Type B pancreatic cell (in vitro differentiated cells): ENCODE measurements around the gene PPP1R15B. TPM values are rescaled to one million over a fixed set of nuclear protein-coding genes. Genes with fewer than 3 reads are reported as not detected.

ENCODE experiments used
- DNase-seq: peaks from one replicate; pipeline ENCODE4 v3.0.0; 2021; ENCODE audit warnings: mixed read lengths; ENCODE audit not compliant: unreplicated experiment; ENCODE audit errors: extremely low spot score
- H3K27ac Mint-ChIP-seq: 2 replicates; pipeline ENCODE4 v1.8.0; 2021; ENCODE audit warnings: mild to moderate bottlenecking, mixed read lengths
- H3K27me3 Mint-ChIP-seq: 2 replicates; pipeline ENCODE4 v1.8.0; 2021; ENCODE audit warnings: mixed read lengths
- H3K36me3 Mint-ChIP-seq: 2 replicates; pipeline ENCODE4 v1.8.0; 2021; ENCODE audit warnings: mixed read lengths
- H3K4me1 Mint-ChIP-seq: one replicate; pipeline ENCODE4 v1.8.0; 2021; ENCODE audit warnings: mixed read lengths; ENCODE audit not compliant: unreplicated experiment
- H3K4me3 Mint-ChIP-seq: 2 replicates; pipeline ENCODE4 v1.8.0; 2021; ENCODE audit warnings: mild to moderate bottlenecking, mixed read lengths
- H3K9me3 Mint-ChIP-seq: 2 replicates; pipeline ENCODE4 v1.8.0; 2021; ENCODE audit warnings: mixed read lengths
- CTCF ChIP-seq: fragments of 200-600 bp; sonication (generic); conservative IDR thresholded peaks from 2 replicates; pipeline ENCODE4 v1.5.0; 2021; ENCODE audit warnings: antibody characterized with exemption, mild to moderate bottlenecking
- total RNA-seq: library from RNA; stranded (reverse); gene quantifications from 2 replicates; pipeline ENCODE4 v1.2.1, GENCODE V29; 2021; ENCODE audit warnings: low replicate concordance

The PPP1R15B gene
- total RNA-seq, 1 donor from 2014 or later: 43.3 TPM

GRCh38 chr1:204450461-204451257, 39.0 kb upstream of the PPP1R15B start:
- Mint-ChIP-seq H3K36me3 (peaks cover 40% of the 10 kb centered on the region), H3K4me1 (peaks cover 36% of the 10 kb centered on the region), H3K4me3 (peak overlapping the region; percentile 65), H3K9me3 (no peaks in the 10 kb centered on the region), H3K27ac (peak overlapping the region; percentile 90), H3K27me3 (no peaks in the 10 kb centered on the region)
- no peak for TF ChIP-seq CTCF
- no peak for DNase-seq

- H3K4me1 Mint-ChIP-seq: peaks cover 32% of the 10 kb centered on the region
- H3K27ac Mint-ChIP-seq: peak overlapping the region; percentile 90
- DNase-seq: no peak
Observed at GRCh38 chr1:204449678-204450280, 38.2 kb upstream of the PPP1R15B start.

GRCh38 chr1:204448991-204449677, 37.5 kb upstream of the PPP1R15B start:
- Mint-ChIP-seq H3K9me3 (no peaks in the 10 kb centered on the region), H3K27me3 (no peaks in the 10 kb centered on the region), H3K4me3 (no peak overlapping the region), H3K27ac (peak overlapping the region; percentile 65), H3K36me3 (peaks cover 40% of the 10 kb centered on the region), H3K4me1 (peaks cover 28% of the 10 kb centered on the region)
- no peak for DNase-seq
- TF ChIP-seq CTCF: no peak

More at GRCh38 chr1:204449678-204450280, 38.2 kb upstream of the PPP1R15B start:
- H3K36me3 Mint-ChIP-seq: peaks cover 38% of the 10 kb centered on the region
- TF ChIP-seq CTCF: no peak
- no peak overlapping the region for H3K4me3 Mint-ChIP-seq
- H3K9me3 Mint-ChIP-seq: no peaks in the 10 kb centered on the region
- no peaks in the 10 kb centered on the region for H3K27me3 Mint-ChIP-seq

- Mint-ChIP-seq H3K27me3 (no peaks in the 10 kb centered on the region), H3K4me1 (peaks cover 28% of the 10 kb centered on the region), H3K4me3 (no peak overlapping the region), H3K9me3 (no peaks in the 10 kb centered on the region), H3K27ac (peak overlapping the region; percentile 65), H3K36me3 (peaks cover 44% of the 10 kb centered on the region)
- DNase-seq: no peak
- no peak for TF ChIP-seq CTCF
Observed at GRCh38 chr1:204448344-204448964, 36.8 kb upstream of the PPP1R15B start.

GRCh38 chr1:204447736-204448135, 36.1 kb upstream of the PPP1R15B start:
- DNase-seq: no peak
- Mint-ChIP-seq H3K4me3 (no peak overlapping the region), H3K4me1 (peaks cover 28% of the 10 kb centered on the region), H3K27ac (peak overlapping the region; percentile 29), H3K9me3 (no peaks in the 10 kb centered on the region), H3K27me3 (no peaks in the 10 kb centered on the region), H3K36me3 (peaks cover 42% of the 10 kb centered on the region)
- no peak for TF ChIP-seq CTCF
